ENCODE data around the gene PAPSS1.

- TF ChIP-seq ATF3 (IDR thresholded peaks at IDR 0.05) (no peak), POLR2AphosphoS5 (IDR thresholded peaks at IDR 0.05; ENCODE audit: low read depth, low read length) (no peak), CEBPB (IDR thresholded peaks at IDR 0.05; ENCODE audit: low read depth) (no peak), EZH2 (IDR thresholded peaks at IDR 0.05) (no peak), JUND (IDR thresholded peaks at IDR 0.05) (no peak), FOSL1 (IDR thresholded peaks at IDR 0.05; ENCODE audit: low read depth) (no peak), ZFX (IDR thresholded peaks at IDR 0.05) (no peak), POLR2A (IDR thresholded peaks at IDR 0.05; ENCODE audit: borderline replicate concordance, extremely low read depth, insufficient read depth, insufficient read length) (no peak)
- TF ChIP-seq, protein P1, sequence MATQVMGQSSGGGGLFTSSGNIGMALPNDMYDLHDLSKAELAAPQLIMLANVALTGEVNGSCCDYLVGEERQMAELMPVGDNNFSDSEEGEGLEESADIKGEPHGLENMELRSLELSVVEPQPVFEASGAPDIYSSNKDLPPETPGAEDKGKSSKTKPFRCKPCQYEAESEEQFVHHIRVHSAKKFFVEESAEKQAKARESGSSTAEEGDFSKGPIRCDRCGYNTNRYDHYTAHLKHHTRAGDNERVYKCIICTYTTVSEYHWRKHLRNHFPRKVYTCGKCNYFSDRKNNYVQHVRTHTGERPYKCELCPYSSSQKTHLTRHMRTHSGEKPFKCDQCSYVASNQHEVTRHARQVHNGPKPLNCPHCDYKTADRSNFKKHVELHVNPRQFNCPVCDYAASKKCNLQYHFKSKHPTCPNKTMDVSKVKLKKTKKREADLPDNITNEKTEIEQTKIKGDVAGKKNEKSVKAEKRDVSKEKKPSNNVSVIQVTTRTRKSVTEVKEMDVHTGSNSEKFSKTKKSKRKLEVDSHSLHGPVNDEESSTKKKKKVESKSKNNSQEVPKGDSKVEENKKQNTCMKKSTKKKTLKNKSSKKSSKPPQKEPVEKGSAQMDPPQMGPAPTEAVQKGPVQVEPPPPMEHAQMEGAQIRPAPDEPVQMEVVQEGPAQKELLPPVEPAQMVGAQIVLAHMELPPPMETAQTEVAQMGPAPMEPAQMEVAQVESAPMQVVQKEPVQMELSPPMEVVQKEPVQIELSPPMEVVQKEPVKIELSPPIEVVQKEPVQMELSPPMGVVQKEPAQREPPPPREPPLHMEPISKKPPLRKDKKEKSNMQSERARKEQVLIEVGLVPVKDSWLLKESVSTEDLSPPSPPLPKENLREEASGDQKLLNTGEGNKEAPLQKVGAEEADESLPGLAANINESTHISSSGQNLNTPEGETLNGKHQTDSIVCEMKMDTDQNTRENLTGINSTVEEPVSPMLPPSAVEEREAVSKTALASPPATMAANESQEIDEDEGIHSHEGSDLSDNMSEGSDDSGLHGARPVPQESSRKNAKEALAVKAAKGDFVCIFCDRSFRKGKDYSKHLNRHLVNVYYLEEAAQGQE (IDR thresholded peaks at IDR 0.05; ENCODE audit: low read depth) = no peak
- TF ChIP-seq, protein P2, sequence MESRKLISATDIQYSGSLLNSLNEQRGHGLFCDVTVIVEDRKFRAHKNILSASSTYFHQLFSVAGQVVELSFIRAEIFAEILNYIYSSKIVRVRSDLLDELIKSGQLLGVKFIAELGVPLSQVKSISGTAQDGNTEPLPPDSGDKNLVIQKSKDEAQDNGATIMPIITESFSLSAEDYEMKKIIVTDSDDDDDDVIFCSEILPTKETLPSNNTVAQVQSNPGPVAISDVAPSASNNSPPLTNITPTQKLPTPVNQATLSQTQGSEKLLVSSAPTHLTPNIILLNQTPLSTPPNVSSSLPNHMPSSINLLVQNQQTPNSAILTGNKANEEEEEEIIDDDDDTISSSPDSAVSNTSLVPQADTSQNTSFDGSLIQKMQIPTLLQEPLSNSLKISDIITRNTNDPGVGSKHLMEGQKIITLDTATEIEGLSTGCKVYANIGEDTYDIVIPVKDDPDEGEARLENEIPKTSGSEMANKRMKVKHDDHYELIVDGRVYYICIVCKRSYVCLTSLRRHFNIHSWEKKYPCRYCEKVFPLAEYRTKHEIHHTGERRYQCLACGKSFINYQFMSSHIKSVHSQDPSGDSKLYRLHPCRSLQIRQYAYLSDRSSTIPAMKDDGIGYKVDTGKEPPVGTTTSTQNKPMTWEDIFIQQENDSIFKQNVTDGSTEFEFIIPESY (IDR thresholded peaks at IDR 0.05; ENCODE audit: extremely low read depth, insufficient replicate concordance, low read length) = no peak
- TF ChIP-seq, protein P3, sequence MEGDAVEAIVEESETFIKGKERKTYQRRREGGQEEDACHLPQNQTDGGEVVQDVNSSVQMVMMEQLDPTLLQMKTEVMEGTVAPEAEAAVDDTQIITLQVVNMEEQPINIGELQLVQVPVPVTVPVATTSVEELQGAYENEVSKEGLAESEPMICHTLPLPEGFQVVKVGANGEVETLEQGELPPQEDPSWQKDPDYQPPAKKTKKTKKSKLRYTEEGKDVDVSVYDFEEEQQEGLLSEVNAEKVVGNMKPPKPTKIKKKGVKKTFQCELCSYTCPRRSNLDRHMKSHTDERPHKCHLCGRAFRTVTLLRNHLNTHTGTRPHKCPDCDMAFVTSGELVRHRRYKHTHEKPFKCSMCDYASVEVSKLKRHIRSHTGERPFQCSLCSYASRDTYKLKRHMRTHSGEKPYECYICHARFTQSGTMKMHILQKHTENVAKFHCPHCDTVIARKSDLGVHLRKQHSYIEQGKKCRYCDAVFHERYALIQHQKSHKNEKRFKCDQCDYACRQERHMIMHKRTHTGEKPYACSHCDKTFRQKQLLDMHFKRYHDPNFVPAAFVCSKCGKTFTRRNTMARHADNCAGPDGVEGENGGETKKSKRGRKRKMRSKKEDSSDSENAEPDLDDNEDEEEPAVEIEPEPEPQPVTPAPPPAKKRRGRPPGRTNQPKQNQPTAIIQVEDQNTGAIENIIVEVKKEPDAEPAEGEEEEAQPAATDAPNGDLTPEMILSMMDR (IDR thresholded peaks at IDR 0.05 in 2 of 3, conservative IDR thresholded peaks at IDR 0.05 in 1 of 3; ENCODE audit: borderline replicate concordance in 1 of 3, insufficient read depth in 1 of 3, low read depth in 2 of 3, low read length in 2 of 3) = no peak
Observed at GRCh38 chr4:107616838-107617389, 103.1 kb downstream of the PAPSS1 start.

Measured in HCT116 (cell line).